GM12872 (cell line): ENCODE results near the gene TRAF3.

Source experiments
- TF ChIP-seq, protein P1 (sequence below): IDR thresholded peaks from 3 replicates; pipeline ENCODE4 v1.5.1; 2011; ENCODE audit warnings: low read depth, mild to moderate bottlenecking, low read length, moderate library complexity; ENCODE audit not compliant: insufficient read depth

The TRAF3 gene

DNA sequence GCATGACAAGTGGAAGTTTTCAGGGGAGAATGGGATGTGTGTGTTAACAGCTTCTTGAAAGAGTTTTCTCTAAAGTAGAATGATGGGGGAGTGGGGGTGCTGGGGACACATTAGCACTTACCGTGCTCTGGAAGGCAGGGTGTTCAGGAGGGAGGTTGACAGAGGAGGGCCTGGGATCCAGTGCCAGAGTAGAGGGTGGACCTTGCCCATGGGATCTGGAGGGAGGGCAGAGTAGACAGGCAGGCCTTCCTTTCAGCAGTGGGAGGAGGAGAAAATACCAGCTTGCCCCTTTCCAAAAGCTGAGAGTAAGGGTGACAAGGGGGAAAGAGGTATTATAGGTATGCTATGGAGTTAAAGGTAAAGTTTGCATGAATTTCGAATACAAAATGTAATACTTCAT lies 40.1 kb downstream of the TRAF3 start:
- TF ChIP-seq, protein P1, sequence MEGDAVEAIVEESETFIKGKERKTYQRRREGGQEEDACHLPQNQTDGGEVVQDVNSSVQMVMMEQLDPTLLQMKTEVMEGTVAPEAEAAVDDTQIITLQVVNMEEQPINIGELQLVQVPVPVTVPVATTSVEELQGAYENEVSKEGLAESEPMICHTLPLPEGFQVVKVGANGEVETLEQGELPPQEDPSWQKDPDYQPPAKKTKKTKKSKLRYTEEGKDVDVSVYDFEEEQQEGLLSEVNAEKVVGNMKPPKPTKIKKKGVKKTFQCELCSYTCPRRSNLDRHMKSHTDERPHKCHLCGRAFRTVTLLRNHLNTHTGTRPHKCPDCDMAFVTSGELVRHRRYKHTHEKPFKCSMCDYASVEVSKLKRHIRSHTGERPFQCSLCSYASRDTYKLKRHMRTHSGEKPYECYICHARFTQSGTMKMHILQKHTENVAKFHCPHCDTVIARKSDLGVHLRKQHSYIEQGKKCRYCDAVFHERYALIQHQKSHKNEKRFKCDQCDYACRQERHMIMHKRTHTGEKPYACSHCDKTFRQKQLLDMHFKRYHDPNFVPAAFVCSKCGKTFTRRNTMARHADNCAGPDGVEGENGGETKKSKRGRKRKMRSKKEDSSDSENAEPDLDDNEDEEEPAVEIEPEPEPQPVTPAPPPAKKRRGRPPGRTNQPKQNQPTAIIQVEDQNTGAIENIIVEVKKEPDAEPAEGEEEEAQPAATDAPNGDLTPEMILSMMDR: no peak

DNA sequence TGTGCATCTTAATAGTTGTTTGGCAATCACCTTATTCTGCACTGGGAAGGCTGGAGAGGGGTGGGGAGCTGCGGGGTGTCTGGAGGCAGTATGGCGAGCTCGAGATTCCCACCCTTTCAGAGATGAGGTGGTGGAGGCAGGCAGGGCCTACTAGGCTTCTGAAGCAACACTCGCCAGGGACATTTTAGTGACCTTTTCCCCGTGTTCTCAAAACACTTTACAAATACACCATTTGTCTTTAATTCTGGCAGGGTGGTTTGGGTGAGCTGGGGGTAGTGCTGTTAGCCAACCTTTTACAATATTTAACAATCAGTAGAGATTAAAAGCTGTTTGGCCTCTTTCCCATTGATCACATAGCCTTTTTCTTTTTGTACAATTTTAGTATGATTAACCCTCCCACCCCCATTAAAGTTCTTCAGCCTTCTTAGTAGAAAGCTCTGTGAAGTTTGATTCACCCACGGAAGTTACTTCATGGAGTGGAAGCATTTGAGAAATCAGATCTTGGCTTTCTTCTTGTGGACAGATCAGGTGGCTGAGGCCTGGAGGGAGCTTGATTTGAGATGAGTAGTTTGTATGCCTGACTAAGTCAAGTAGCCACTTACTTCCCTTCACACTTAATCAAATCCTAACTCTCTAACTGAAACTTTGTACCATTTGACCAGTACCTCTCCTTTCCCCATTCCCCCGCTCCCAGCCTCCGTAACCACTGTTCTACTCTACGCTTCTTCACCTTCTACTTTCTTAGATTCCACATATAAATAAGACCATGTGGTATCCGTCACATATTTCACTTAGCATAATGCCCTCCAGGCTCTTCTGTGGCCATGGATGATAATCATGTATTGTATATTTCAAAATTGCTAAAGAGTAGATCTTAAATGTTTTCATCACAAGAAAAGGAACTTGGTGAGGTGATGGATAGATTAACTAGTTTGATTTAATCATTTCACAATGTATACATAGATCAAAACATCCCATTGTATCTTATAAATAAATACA lies 41.0 kb downstream of the TRAF3 start:
- TF ChIP-seq, protein P1: no peak

DNA sequence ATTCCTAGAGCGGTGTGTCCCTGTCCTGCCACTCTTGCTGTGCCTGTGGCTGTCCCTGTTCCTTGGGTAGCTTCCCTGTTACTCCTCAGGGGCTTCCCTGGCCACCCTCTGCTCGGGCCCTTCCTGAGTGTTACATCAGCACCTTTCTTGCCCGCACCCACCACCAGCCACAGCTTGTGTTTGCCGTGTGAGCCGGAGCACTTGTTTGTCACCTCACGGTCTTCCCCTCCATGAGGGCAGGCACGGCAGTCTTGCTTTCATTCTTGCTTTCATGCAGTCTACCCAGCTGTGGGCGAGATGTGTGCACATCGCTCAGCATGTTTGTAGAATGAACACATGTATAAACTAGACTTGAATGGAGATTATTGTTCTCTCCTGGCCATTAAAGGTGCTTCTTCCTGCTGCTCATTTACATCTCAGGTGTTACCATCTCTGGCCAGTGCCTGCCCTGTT lies 42.0 kb downstream of the TRAF3 start:
- TF ChIP-seq, protein P1: no peak

DNA sequence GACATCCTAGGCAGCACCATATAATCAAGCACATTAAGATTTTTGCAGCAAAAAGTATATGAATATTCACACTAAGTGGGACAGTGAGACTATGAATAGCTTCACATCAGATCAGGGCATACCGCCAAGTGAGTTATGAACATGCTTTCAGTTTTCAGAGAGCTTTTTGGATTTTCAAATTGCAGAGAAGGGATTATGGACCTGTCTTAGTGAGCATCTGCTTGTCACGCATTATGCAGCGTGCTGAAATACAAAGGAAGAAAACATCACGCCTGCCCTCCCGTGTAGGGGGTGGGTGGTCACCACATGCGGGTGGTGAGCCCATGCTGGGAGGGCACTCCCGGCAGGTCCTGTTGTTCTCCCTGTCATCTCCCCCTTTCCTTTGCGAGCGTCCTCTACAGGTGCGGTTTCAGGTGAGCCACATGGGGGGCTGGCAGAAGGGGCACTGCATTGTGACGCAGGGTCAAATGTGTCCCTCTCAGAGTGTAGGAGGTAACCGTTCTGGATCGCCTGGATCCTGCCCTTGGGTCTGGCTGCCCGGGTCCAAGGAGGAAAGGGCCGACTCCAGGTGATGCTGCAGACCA lies 42.6 kb downstream of the TRAF3 start:
- TF ChIP-seq, protein P1: peak; percentile 11; the same call in 1 of the 3 replicates

DNA sequence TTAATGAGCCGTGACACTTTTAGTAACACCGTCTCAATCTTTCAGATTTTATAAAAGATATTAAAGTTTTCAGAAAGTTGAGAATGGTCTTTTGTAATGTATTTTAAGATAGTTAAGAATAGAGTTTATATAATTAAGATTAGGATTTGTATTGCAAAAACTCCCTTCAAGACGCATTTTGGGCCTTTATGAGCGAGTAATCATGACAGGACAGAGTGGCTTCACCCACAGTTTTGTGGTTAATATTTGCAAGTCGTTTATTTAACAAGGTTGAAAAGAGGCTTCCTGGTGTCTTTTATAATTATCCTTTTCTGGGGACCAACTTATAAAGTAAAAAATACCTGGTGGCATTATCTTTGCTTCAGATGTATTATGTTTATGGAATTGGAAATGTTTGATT lies 44.0 kb downstream of the TRAF3 start:
- TF ChIP-seq, protein P1: no peak

DNA sequence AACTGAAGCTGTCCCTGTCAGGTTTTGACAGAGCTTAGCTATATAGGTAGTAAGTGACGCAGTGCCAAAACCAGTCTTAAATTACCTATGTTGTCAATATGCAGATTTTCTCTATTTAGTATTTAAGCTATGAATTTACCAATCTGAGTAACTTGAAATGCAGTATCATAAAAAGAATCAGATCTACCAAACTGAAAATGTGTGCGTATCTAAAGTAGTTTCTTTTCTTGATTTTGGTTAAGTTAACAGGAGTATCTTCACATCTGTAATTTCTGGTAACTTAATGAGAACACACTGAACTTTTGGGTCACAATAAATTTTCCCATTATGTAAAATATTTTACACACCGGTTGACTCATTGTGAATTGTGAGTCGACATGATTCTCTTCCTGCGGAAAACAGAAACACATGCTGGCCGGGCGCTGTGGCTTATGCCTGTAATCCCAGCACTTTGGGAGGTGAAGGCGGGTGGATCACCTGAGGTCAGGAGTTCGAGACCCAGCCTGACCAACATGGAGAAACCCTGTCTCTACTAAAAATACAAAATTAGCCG lies 45.1 kb downstream of the TRAF3 start:
- TF ChIP-seq, protein P1: no peak

DNA sequence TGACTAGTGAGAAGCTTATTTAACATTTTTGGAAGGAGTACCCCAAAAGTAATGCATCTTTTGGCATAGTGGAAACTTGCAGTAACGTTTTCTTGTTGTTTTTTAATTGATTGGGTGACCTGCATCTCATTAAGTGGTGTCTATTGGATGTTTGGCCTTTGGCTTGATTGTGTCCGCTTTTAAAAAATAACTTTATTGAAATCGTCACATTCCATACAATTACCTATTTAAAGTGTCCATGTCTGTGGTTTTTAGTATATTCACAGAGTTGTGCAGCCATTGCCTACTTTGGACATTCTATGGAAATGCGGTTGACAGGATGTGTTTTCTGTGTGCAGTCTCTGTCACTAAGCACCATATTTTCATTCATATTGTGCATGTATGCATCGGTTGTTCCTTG lies 46.3 kb downstream of the TRAF3 start:
- TF ChIP-seq, protein P1: no peak
